ENCODE results near the gene SLC20A1. TPM values are rescaled to one million over a fixed set of nuclear protein-coding genes. Genes with fewer than 3 reads are reported as not detected.

SLC20A1 gene
- total RNA-seq, 1 donor from 2014 or later = 54.6 TPM

DNA sequence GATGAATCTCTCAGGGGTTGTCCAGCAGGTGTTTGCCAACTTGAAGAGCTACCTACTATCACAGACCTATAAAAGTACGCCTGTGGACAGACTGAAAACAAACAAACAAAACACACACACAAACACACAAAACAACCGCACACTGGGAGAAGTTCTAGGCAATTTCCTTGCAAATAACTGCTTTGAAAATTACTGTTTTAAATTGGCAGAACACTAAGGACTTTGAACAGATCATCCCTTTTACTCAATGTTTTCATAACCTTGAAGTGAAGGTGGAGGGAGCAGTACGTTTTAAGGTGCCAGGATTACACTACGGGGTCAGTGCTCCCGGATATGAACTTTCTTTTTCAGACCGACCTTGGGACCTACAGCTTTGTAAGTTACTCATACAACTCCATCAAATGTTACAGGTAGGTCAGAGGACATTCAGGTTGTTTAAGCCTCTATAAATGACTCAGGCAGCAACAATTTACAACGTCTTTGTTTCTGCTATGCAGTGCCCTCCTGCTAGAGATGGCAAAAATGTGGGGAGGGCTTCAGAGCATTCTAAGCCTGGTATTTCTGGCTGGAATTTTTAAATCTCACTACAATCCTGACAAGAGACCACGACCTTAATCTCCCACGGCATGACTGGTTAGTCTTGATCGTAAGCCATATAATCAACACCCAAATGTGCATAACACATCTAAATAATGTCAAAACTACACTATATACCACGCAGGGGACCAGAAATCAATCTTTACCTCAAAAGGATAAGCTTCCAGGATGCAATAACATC lies 1.4 kb upstream of the SLC20A1 start:
- ChIA-PET POLR2A (interaction anchor here (0.7 to 3.9 kb wide), 13 partner anchors 8 to 178 kb away, joined by 3 to 57 read pairs (median 9); partner anchors contain the start of gene CHCHD5), CTCF (interaction anchor here (0.9 to 5.0 kb wide), 8 partner anchors 8 to 241 kb away, joined by 3 to 43 read pairs (median 4); no protein-coding TSS in a partner anchor)
- H3K4me3 Mint-ChIP-seq = peak overlapping the region; percentile 88
- ATAC-seq (ENCODE audit: low read depth) = no peak
- TF ChIP-seq, protein P1, sequence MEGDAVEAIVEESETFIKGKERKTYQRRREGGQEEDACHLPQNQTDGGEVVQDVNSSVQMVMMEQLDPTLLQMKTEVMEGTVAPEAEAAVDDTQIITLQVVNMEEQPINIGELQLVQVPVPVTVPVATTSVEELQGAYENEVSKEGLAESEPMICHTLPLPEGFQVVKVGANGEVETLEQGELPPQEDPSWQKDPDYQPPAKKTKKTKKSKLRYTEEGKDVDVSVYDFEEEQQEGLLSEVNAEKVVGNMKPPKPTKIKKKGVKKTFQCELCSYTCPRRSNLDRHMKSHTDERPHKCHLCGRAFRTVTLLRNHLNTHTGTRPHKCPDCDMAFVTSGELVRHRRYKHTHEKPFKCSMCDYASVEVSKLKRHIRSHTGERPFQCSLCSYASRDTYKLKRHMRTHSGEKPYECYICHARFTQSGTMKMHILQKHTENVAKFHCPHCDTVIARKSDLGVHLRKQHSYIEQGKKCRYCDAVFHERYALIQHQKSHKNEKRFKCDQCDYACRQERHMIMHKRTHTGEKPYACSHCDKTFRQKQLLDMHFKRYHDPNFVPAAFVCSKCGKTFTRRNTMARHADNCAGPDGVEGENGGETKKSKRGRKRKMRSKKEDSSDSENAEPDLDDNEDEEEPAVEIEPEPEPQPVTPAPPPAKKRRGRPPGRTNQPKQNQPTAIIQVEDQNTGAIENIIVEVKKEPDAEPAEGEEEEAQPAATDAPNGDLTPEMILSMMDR (IDR thresholded peaks at IDR 0.05) = no peak
- peaks cover 31% of the 10 kb centered on the region for H3K4me1 Mint-ChIP-seq
- H3K36me3 Mint-ChIP-seq (ENCODE audit: low read depth) = peaks cover 26% of the 10 kb centered on the region
- DNase-seq = no peak
- no peaks in the 10 kb centered on the region for H3K27me3 Mint-ChIP-seq
- no peak overlapping the region for H3K27ac Mint-ChIP-seq
- H3K9me3 Mint-ChIP-seq = no peaks in the 10 kb centered on the region
- intact Hi-C loops (cut with micrococcal nuclease) = loop anchor here (10.0 kb wide), 2 partner anchors 370 to 760 kb away; partner anchors contain the start of genes ANAPC1 and ZC3H6

DNA sequence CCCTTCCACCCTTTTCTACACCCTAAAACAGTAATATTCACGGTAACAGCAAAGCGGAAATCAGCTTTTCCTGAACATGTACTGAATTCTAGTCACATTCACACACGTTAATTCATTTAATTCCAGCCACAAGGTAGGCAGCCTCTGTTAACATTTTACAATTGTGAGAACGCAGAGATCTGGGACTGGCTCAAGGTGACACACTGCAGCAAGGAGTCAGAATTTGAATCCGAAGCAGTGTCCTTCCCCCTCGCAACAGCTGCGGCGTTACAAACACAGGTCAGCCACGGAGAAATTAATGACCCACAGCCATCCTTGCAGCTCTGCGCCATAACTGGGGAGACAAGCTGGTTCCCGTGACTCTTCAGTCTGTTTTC lies 818 bp upstream of the SLC20A1 start:
- Mint-ChIP-seq H3K27me3 (no peaks in the 10 kb centered on the region), H3K27ac (peak overlapping the region; percentile 82), H3K4me3 (peak overlapping the region; percentile 88), H3K4me1 (peaks cover 35% of the 10 kb centered on the region), H3K9me3 (no peaks in the 10 kb centered on the region), H3K36me3 (ENCODE audit: low read depth) (peaks cover 31% of the 10 kb centered on the region)
- intact Hi-C loops (cut with micrococcal nuclease) = loop anchor here (1.0 to 10.0 kb wide), 12 partner anchors 14 to 760 kb away; partner anchors contain the start of genes ANAPC1, CHCHD5, POLR1B and TTL
- ChIA-PET CTCF (interaction anchor here (0.9 to 5.0 kb wide), 10 partner anchors 8 to 240 kb away, joined by 3 to 43 read pairs (median 4); no protein-coding TSS in a partner anchor), POLR2A (interaction anchor here (0.6 to 3.9 kb wide), 14 partner anchors 9 to 177 kb away, joined by 3 to 57 read pairs (median 9); partner anchors contain the start of gene CHCHD5)
- no peak for ATAC-seq (ENCODE audit: low read depth)
- TF ChIP-seq, protein P1 (IDR thresholded peaks at IDR 0.05) = no peak
- no peak for DNase-seq

DNA sequence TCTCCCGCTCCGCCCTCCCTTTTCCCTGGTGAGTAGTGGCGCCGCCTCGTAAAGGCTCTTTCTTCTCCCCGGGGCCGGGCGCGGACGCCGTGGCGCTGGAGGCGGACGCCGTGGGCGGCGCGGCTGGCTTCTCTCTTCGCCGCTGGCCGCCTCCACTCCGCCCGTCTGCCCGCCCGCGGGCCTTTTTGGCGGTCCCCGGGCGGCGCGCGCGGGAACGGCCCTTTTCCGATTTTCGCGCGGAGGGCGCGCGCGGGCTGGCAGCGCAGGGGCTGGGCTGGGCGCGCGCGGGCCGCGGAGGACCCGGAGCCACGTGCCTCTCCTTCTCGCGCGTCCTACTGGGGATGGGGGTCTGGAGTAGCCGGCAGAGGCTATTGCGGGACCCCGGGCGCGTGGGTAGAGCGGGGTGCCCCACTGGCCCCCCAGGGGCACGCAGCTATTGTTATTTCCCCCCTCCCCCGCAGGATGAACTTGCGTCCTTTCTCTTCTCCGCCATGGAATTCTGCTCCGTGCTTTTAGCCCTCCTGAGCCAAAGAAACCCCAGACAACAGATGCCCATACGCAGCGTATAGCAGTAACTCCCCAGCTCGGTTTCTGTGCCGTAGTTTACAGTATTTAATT lies 472 bp downstream of the SLC20A1 start:
- intact Hi-C loops (cut with micrococcal nuclease) = loop anchor here (5.0 to 10.0 kb wide), 4 partner anchors 64 to 761 kb away; partner anchors contain the start of genes ANAPC1, CHCHD5, TTL and ZC3H6
- ATAC-seq (ENCODE audit: low read depth) = peak; percentile 14
- H3K27me3 Mint-ChIP-seq = no peaks in the 10 kb centered on the region
- peak overlapping the region; percentile 89 for H3K4me3 Mint-ChIP-seq
- H3K4me1 Mint-ChIP-seq = peaks cover 36% of the 10 kb centered on the region
- ChIA-PET POLR2A (interaction anchor here (0.6 to 3.9 kb wide), 10 partner anchors 10 to 79 kb away, joined by 3 to 57 read pairs (median 12); partner anchors contain the start of gene CHCHD5), CTCF (interaction anchor here (0.6 to 5.0 kb wide), 3 partner anchors 13 to 80 kb away, joined by 3 to 43 read pairs (median 34); no protein-coding TSS in a partner anchor)
- peak overlapping the region; percentile 88 for H3K27ac Mint-ChIP-seq
- no peaks in the 10 kb centered on the region for H3K9me3 Mint-ChIP-seq
- H3K36me3 Mint-ChIP-seq (ENCODE audit: low read depth) = peaks cover 42% of the 10 kb centered on the region
- TF ChIP-seq, protein P1 (IDR thresholded peaks at IDR 0.05) = no peak
- no peak for DNase-seq

DNA sequence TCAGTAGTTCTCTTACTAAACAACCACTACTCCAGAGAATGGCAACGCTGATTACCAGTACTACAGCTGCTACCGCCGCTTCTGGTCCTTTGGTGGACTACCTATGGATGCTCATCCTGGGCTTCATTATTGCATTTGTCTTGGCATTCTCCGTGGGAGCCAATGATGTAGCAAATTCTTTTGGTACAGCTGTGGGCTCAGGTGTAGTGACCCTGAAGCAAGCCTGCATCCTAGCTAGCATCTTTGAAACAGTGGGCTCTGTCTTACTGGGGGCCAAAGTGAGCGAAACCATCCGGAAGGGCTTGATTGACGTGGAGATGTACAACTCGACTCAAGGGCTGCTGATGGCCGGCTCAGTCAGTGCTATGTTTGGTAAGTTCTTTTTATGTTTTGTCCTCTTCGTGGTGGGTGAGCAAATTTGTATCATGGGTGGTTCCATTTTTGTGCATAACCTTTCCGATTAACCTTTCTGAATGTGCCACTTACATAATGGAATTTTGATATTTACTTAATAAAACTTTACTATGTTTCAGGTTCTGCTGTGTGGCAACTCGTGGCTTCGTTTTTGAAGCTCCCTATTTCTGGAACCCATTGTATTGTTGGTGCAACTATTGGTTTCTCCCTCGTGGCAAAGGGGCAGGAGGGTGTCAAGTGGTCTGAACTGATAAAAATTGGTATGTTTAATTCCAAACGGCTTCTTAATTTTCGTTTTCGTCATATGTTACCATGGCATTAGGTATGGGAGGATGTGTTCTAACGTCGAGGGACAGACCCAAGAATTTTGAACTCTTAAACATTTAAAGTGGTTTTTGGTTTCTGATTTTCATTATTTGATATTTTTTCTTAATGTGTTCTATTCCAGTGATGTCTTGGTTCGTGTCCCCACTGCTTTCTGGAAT lies 1.3 kb downstream of the SLC20A1 start:
- DNase-seq (no peak), ATAC-seq (ENCODE audit: low read depth) (no peak)
- intact Hi-C loops (cut with micrococcal nuclease) = loop anchor here (5.0 to 10.0 kb wide), 4 partner anchors 65 to 762 kb away; partner anchors contain the start of genes ANAPC1, CHCHD5, TTL and ZC3H6
- no peak overlapping the region for H3K27ac Mint-ChIP-seq
- TF ChIP-seq, protein P1 (IDR thresholded peaks at IDR 0.05) = no peak
- CTCF ChIA-PET = interaction anchor here (1.0 to 5.0 kb wide), 3 partner anchors 18 to 79 kb away, joined by 4 to 43 read pairs (median 34); no protein-coding TSS in a partner anchor
- H3K4me3 Mint-ChIP-seq = peak overlapping the region; percentile 89
- POLR2A ChIA-PET = interaction anchor here (0.6 to 3.9 kb wide), 9 partner anchors 10 to 78 kb away, joined by 3 to 57 read pairs (median 14); partner anchors contain the start of gene CHCHD5
- peaks cover 36% of the 10 kb centered on the region for H3K4me1 Mint-ChIP-seq
- H3K9me3 Mint-ChIP-seq = no peaks in the 10 kb centered on the region
- peaks cover 50% of the 10 kb centered on the region for H3K36me3 Mint-ChIP-seq (ENCODE audit: low read depth)
- no peaks in the 10 kb centered on the region for H3K27me3 Mint-ChIP-seq

All from activated B cell treated with CpG ODN at 0.5 μM for 24 hours (primary cell).